ENCODE data around the gene SFT2D3.

Gene SFT2D3, protein sequence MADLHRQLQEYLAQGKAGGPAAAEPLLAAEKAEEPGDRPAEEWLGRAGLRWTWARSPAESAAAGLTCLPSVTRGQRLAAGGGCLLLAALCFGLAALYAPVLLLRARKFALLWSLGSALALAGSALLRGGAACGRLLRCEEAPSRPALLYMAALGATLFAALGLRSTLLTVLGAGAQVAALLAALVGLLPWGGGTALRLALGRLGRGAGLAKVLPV

DNA sequence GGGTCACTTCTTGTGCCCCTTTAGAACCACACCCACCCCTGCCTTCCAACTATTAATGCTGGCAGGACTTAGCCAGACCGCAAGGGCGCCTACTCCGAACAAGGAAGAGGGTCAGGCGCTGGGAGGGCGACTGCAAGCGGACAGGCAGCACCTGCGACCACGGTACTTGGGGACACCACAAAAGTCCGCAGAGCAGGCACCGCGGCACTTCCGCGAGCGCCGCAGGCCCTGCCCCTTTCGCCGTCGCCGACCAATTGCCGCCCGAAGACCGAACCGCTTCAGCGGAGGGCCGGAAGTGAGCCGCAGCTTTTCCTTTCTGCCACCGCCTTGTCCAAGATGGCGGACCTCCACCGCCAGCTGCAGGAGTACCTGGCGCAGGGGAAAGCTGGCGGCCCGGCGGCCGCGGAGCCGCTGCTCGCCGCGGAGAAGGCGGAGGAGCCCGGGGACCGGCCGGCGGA is at the start of gene SFT2D3:
TSS of gene SFT2D3 (plus strand) at position 305 of the 458 bp plus-strand sequence. CDS start at position 337, 32 bp downstream.
- DNase-seq (ENCODE audit: low read depth in 2 of 2), result peak; percentile 83 to 86

DNA sequence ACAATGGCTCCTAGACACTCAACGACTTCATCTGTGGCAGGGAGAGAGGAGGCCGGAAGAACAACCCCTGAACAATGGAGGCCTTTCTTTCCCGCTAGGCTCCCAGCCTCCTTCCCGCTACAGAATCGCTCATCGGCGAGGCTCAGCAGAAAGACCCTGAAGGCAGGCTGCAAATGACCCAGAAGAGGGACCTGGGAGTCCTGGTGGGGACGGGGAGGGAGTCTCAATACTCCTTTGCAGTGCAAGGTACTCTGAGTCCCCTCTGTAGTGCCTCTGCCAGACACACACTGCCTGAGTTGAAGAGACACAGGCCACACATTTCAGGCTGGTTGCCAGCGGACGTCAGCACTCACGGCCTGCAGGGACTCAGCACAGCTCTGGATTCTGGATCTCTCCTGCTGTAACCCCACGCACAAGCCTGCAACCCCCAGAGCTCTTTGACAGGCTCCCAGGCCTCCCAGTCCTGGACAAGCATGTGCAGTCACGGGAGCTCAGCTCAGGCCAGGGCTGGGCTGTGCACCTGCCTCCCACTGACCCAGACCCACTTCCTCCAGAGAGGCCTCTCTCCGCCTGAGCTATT is 49.2 kb upstream of the SFT2D3 start:
- no peak for DNase-seq (ENCODE audit: low read depth in 2 of 2)

DNA sequence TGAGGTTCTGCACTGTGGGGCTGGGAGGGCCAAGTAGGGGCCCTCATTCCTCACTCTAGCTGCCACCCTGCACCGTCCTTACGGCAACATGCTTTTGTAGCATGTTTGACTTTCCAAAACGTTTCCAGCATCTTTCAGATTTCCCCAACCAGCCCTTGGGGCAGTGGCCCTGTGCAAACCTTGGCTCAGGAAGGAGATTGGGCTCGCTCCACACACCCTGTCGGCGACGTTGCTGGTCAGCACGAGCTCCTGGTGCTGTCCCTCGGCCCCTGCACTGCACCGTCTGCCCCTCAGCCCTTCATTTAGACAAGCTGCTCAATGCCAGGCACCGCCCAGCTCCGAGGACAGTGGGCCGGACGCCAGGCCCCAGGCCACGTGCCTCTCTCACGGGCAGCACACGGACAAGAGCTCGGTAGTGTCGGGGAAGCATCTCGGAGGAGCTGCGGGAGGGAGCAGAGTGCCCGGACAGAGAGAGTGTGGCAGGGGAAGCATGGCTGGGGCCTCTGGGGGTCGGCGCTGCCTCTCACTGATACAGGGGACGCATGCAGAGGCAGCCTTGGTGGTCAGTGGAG is 48.4 kb upstream of the SFT2D3 start:
- DNase-seq (ENCODE audit: low read depth in 2 of 2), result no peak

DNA sequence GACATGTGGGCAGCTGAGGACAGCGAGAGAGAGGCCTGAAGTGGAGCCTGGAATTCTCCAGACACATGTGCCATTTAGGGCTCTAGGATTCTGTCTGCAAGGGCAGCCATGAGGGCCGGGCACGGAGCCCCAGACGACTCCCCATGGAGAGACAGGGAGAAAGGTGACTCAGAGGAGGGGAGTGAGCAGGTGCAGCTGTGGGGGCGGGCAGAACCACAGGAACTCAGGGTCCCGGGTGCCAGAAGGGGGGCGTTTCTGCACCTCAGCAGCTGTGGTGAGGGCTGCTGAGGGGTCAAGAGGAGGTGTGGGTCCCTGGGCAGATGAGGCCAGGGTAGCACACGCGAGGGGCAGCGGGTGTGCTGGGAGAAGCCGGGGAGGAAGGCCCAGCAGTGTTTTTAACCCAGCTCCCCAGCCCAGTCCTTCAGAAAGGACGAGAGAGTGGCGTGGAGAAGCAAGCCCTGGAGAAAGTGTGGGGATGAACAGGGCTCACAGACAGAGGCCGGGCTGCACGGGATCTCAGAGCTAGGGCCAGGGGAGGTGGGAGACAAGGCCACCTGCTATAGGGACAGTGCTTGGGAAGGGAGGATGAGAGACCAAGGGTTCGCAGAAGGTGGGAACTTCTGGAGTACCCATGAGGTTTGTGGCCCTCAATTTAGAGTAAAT is 47.7 kb upstream of the SFT2D3 start:
- no peak for DNase-seq (ENCODE audit: low read depth in 2 of 2)

DNA sequence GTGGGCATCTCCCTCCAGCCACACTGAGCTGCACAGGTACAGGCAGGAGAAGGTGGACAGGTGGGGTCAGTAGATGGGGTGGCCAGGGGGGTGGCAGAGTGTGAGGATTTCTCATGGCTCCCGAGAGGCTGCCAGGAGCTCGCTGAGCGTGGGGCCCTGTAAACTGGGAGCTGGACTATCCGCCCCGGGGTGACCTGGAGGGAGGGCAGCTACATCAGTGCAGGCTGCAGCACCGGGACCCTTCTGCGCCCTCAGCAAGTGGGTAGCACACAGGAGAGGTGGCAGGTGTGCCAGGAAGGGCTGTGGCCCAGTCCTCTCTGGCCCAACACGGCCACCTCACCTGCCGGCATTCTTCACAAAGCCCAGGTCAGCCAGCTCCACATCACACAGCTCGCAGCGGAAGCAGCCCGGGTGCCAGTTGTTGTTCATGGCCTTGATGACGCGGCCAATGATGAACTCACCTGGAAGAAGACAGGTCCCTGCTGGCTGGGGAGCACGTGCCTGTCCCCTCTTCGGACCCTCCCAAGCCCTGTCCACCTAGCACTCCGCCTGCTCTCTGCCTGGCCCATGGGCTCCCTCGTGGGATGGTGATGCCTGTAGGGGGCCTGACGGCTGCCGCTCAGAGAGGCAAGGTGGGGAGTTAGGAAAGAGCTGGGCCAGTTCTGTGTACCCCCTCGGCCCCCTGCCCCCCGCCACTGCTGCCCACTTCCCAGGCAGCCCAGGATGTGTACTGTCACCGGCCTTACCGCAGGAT is 47.0 kb upstream of the SFT2D3 start:
- DNase-seq (ENCODE audit: low read depth in 2 of 2), result no peak

- no peak for DNase-seq (ENCODE audit: low read depth in 2 of 2)
These were observed 46.5 kb upstream of the SFT2D3 start for GRCh38 chr2:127654838-127655175.

- DNase-seq (ENCODE audit: low read depth in 2 of 2), result no peak
These were observed 45.9 kb upstream of the SFT2D3 start for GRCh38 chr2:127655209-127656073.

DNA sequence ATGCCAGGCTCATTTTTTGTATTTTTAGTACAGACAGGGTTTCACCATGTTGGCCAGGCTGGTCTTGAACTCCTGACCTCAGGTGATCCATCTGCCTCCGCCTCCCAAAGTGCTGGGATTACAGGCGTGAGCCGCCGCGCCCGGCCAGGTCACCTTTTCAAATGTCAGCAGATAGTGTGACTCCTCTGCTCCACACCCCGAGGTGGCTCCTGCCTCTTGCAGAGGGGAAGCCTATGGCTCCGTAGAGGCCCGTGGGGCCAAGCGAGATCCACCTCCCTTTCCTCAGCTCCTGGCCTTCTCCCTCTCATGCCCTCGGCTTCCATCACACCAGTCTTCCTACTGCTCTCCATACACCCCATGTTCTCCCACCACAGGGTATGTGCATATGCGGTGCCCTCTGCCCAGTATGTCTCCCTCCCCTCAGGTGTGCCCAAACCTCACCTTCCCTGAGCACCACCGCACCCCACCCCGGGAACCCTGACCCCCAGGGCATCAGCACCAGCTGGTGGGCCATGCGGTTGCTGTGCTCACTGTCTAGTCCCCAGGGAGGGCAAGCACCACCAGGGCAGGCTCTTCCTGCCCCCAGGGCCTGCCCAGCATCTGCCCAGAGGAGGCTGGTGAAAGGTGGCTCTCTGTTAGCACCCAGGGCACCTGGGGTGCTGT is 44.6 kb upstream of the SFT2D3 start:
- no peak for DNase-seq (ENCODE audit: low read depth in 2 of 2)

DNA sequence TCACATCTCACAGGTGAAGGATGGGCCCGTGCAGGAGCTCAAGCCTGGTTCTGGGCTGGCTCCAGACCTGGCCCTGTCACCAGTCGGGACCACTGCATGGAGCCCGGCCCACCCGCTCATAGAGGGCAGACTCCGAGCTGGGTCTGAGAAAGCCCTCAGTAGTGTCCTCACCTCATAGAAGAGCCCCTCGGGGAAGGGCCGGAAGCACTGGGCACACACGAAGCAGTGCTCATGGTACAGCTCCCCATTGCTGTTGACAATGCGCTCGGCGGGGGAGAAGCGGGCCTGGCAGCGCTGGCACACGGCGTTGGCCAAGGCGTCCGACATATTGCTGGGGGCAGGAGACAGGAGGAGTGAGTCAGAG is 44.1 kb upstream of the SFT2D3 start:
- DNase-seq (ENCODE audit: low read depth in 2 of 2), result no peak

DNA sequence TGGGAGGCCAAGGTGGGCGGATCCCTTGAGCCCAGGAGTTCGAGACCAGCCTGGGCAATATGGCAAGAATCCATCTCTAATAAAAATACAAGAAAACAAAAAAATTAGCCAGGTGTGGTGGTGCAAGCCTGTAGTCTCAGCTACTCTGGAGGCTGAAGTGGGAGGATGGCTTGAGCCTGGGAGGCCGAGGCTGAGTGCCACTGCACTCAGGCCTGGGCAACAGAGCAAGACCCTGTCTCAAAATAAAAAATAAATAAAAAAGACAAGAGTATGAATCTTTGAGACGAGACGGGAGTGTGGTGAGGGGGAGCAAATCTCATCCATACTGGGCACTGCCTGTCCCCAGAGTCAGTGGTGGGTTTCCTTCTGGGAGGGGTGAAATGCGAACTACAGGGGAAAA is 43.2 kb upstream of the SFT2D3 start:
- DNase-seq (ENCODE audit: low read depth in 2 of 2), result no peak

DNA sequence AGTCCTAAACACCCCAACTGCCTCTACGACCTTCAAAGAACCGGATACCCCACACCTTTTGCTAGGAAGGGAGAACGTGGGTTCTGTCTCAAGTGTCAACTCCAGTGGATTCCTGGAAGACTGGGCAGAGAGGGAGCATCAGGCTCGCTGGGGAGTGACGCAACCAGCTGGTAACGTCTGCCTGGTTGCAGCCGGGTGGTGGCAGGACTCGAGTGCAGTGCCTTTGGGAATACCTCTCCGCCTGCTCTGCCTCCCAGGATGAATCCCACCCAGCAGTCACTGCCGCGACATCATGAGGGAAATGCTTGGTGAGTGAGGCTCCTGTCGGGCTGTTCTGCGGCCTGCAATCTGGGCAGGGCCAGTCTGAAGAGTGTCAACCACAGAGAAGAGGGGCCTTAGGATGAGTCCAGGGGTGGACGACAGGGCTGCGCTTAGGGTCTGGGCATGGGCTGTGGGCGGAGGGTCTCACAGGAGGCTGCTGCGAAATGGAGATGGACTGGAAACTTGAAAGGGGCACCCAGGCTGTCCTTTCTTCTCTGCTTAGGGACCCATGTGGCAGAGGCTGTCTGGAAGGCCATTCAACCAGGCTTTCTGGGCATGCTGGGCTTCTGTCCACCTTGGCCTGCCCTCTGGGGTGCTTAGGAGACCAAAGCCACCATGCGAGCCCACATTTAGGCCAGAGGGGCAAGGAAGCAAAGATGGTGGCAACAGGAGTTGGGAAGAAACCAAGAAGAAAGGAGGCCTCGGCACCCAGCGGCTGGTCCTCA is 42.5 kb upstream of the SFT2D3 start:
- no peak for DNase-seq (ENCODE audit: low read depth in 2 of 2)

GRCh38 chr2:127659408-127660290 is 41.6 kb upstream of the SFT2D3 start:
- no peak for DNase-seq (ENCODE audit: low read depth in 2 of 2)

GRCh38 chr2:127660291-127660578 is 41.1 kb upstream of the SFT2D3 start:
- no peak for DNase-seq (ENCODE audit: low read depth in 2 of 2)

GRCh38 chr2:127661072-127661649 is 40.1 kb upstream of the SFT2D3 start:
- DNase-seq (ENCODE audit: low read depth in 2 of 2), result no peak

GRCh38 chr2:127661949-127662510 is 39.3 kb upstream of the SFT2D3 start:
- DNase-seq (ENCODE audit: low read depth in 2 of 2), result no peak

DNA sequence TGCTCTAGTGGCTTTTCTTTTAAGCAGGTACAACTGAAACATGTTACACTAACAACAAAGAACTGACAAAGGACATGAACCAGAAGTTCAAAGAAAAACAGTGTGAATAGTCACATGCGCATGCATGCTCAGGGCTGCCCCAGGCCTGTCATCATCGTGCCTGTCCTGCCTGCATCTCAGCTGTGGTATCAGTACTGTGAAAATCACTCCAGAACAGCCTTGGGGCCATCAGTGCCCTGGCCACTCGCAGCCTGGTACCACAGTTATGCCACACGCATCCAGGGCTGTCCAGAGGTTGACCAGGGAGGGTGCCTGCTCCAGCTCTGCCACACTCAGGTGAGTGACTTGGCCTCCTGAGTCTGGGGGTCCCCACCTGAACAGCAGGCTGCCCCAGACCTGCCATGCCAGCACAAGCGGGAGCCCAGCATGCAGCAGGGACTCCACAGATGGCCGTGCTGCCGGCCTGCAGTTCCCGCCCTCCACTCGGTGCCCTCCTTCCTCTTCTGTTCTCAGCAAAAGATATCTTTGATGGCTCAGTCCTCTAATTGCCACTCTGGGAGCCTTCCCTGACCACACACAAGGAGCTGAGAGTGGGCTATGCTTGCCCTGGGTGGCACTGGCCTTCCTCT is 38.2 kb upstream of the SFT2D3 start:
- no peak for DNase-seq (ENCODE audit: low read depth in 2 of 2)

- DNase-seq (ENCODE audit: low read depth in 2 of 2), result no peak
These were observed 37.7 kb upstream of the SFT2D3 start for GRCh38 chr2:127663566-127664064.

Data from stimulated activated CD4-positive, alpha-beta T cell treated with anti-CD3 and anti-CD28 coated beads, Interleukin-12 subunit alpha, Interleukin-12 subunit beta, amount 100 ng/mL, for 24 hours (primary cell).